ENCODE measurements around the gene PFN1. TPM values are rescaled to one million over a fixed set of nuclear protein-coding genes. Genes with fewer than 3 reads are reported as not detected.

The PFN1 gene
- total and polyA plus RNA-seq, 2 donors (not counting 3 experiments of a cell fraction or from before 2014, with no cell fraction given), result 1,191 to 1,577 TPM

- Histone ChIP-seq H3K9me3 (replicated peaks; ENCODE audit: control insufficient read depth, insufficient read depth, low read length) (no peaks in the 10 kb centered on the region), H3K4me2 (ENCODE audit: insufficient read depth, low read length) (peak overlapping the region; percentile 13), H2AFZ (ENCODE audit: low read depth, low read length) (peak overlapping the region; percentile 44), H4K20me1 (replicated peaks; ENCODE audit: control insufficient read depth, extremely low read depth, insufficient read depth, low read length) (no peaks in the 10 kb centered on the region), H3K27ac (ENCODE audit: insufficient read depth, low read depth, low read length) (peak overlapping the region; percentile 27), H3K4me1 (ENCODE audit: control insufficient read depth, extremely low read depth, insufficient read depth, low read length) (peaks cover 24% of the 10 kb centered on the region), H3K36me3 (ENCODE audit: control insufficient read depth in 2 of 2, extremely low read depth in 1 of 2, insufficient read depth in 2 of 2, low read length in 2 of 2) (no peaks in the 10 kb centered on the region), H3K79me2 (ENCODE audit: control insufficient read depth, insufficient read depth, low read length) (no peaks in the 10 kb centered on the region), H3K9me1 (replicated peaks; ENCODE audit: control insufficient read depth, extremely low read depth, insufficient read depth, low read length) (no peaks in the 10 kb centered on the region), H3K4me3 (replicated peaks in 1 of 3; ENCODE audit: insufficient read depth in 1 of 3, low read depth in 1 of 3, low read length in 3 of 3) (no peak overlapping the region), H3K27me3 (ENCODE audit: control insufficient read depth in 2 of 2, insufficient read depth in 2 of 2, low read length in 2 of 2) (no peaks in the 10 kb centered on the region), H3K9ac (replicated peaks; ENCODE audit: extremely low read depth, insufficient read depth, low read length) (peak overlapping the region; percentile 20)
- dilution Hi-C loops (cut with MboI; ENCODE audit: extremely low pct_ligation_motif_present, low sequenced_read_pairs) (no loop called here), intact Hi-C loops (cut with micrococcal nuclease) (no loop called here)
- peak; percentile 37 for DNase-seq (ENCODE audit: low read depth, low spot score)
- POLR2A ChIA-PET, result interaction anchor here (0.8 to 1.0 kb wide), 3 partner anchors 9 to 14 kb away, joined by 3 to 4 read pairs (median 4); partner anchors contain the start of genes RNF167, SLC25A11 and SPAG7
- BruUV-seq (replicated peaks), result no TSS peak
- peak; percentile 90 for FAIRE-seq
- no peak for TF ChIP-seq MYC (IDR thresholded peaks at IDR 0.05; ENCODE audit: low read depth, low read length)
- peak; percentile 16 for TF ChIP-seq POLR2AphosphoS5 (IDR thresholded peaks at IDR 0.05; ENCODE audit: insufficient read depth, low read depth, low read length)
- CTCF ChIA-PET, result interaction anchor here (1.0 to 1.5 kb wide), 4 partner anchors 11 to 45 kb away, joined by 3 to 11 read pairs (median 4); partner anchors contain the start of genes RNF167, SLC25A11 and SPAG7
Observed at GRCh38 chr17:4953451-4953961, 5.2 kb upstream of the PFN1 start.

DNA sequence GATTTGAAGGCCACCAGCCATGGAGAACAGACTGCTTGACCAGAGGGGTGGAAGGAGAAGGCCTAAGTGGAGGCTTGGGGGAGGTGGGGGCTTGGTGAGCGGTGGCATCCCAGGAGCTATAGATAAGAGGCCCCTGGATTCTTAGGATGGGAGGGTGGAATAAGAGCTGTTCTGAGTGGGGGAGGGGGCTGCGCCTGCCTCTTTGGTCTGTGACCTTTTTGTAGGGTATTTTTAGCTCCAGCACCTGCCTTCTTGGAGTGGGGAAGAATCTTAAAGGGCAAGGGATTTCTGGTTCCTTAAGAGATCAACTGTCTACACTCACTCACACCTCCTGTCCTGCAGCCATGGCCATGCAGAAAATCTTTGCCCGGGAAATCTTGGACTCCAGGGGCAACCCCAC lies 3.2 kb upstream of the PFN1 start:
- Histone ChIP-seq H3K79me2 (ENCODE audit: control insufficient read depth, insufficient read depth, low read length) (peaks cover 19% of the 10 kb centered on the region), H3K36me3 (ENCODE audit: control insufficient read depth in 2 of 2, extremely low read depth in 1 of 2, insufficient read depth in 2 of 2, low read length in 2 of 2) (peaks cover 0 to 3% of the 10 kb centered on the region in 2 experiments), H3K27me3 (ENCODE audit: control insufficient read depth in 2 of 2, insufficient read depth in 2 of 2, low read length in 2 of 2) (no peaks in the 10 kb centered on the region), H2AFZ (ENCODE audit: low read depth, low read length) (no peak overlapping the region), H3K4me2 (ENCODE audit: insufficient read depth, low read length) (no peak overlapping the region), H4K20me1 (replicated peaks; ENCODE audit: control insufficient read depth, extremely low read depth, insufficient read depth, low read length) (no peaks in the 10 kb centered on the region), H3K9me3 (replicated peaks; ENCODE audit: control insufficient read depth, insufficient read depth, low read length) (no peaks in the 10 kb centered on the region), H3K27ac (ENCODE audit: insufficient read depth, low read depth, low read length) (no peak overlapping the region), H3K4me3 (replicated peaks in 1 of 3; ENCODE audit: insufficient read depth in 1 of 3, low read depth in 1 of 3, low read length in 3 of 3) (no peak overlapping the region), H3K9me1 (replicated peaks; ENCODE audit: control insufficient read depth, extremely low read depth, insufficient read depth, low read length) (no peaks in the 10 kb centered on the region), H3K4me1 (ENCODE audit: control insufficient read depth, extremely low read depth, insufficient read depth, low read length) (peaks cover 27% of the 10 kb centered on the region), H3K9ac (replicated peaks; ENCODE audit: extremely low read depth, insufficient read depth, low read length) (no peak overlapping the region)
- dilution Hi-C loops (cut with MboI; ENCODE audit: extremely low pct_ligation_motif_present, low sequenced_read_pairs) (no loop called here), intact Hi-C loops (cut with micrococcal nuclease) (no loop called here)
- DNase-seq (ENCODE audit: low read depth, low spot score) (no peak), FAIRE-seq (no peak)
- ChIA-PET CTCF (interaction anchor here (1.2 to 1.7 kb wide), 2 partner anchors 16 to 42 kb away, joined by 7 to 9 read pairs; partner anchors contain the start of gene SPAG7), POLR2A (interaction anchor here (0.7 to 3.1 kb wide), 3 partner anchors 11 to 244 kb away, joined by 3 to 15 read pairs (median 4); partner anchors contain the start of genes RNF167 and SPAG7)
- TF ChIP-seq GATA2 (IDR thresholded peaks at IDR 0.05; ENCODE audit: insufficient read depth, insufficient read length, low read depth, low read length) (no peak), POLR2A (IDR thresholded peaks at IDR 0.05; ENCODE audit: low read depth, low read length) (no peak), MAX (IDR thresholded peaks at IDR 0.05; ENCODE audit: insufficient read depth, insufficient read length) (no peak), POLR2AphosphoS5 (IDR thresholded peaks at IDR 0.05; ENCODE audit: insufficient read depth, low read depth, low read length) (no peak)
- BruUV-seq (replicated peaks), result no TSS peak

All from endothelial cell of umbilical vein (primary cell).